Neural progenitor cell (in vitro differentiated cells): ENCODE results near the gene MEF2D. TPM values are rescaled to one million over a fixed set of nuclear protein-coding genes. Genes with fewer than 3 reads are reported as not detected.
A peak's percentile ranks its signal among the peaks of the same experiment; 100 is the strongest.

ENCODE experiments used
- DNase-seq: peaks from one replicate; pipeline ENCODE4 v3.0.0-alpha.2; 2016; ENCODE audit warnings: low spot score
- H2AFZ ChIP-seq: fragments of 200-600 bp; sonication (generic); replicated peaks from 2 replicates; pipeline ENCODE4 v1.6.1; 2016; ENCODE audit warnings: antibody characterized with exemption
- H3F3A ChIP-seq: fragments of 200-600 bp; sonication (generic); 2 replicates; pipeline ENCODE4 v1.6.1; 2016; ENCODE audit warnings: antibody characterized with exemption, low read depth
- H3K27ac ChIP-seq: fragments of 200-600 bp; sonication (generic); 2 replicates; pipeline ENCODE4 v1.5.1; 2016; ENCODE audit warnings: mild to moderate bottlenecking
- H3K27me3 ChIP-seq: fragments of 200-600 bp; sonication (generic); 2 replicates; pipeline ENCODE4 v1.6.1; 2016; ENCODE audit warnings: mild to moderate bottlenecking, moderate library complexity
- H3K36me3 ChIP-seq: fragments of 200-600 bp; sonication (generic); 2 replicates; pipeline ENCODE4 v1.5.1; 2016
- H3K4me1 ChIP-seq: fragments of 200-600 bp; sonication (generic); 2 replicates; pipeline ENCODE4 v1.6.1; 2016; ENCODE audit warnings: mixed run types
- H3K4me2 ChIP-seq: fragments of 200-600 bp; sonication (generic); 2 replicates; pipeline ENCODE4 v1.6.1; 2016
- H3K4me3 ChIP-seq: fragments of 200-600 bp; sonication (generic); 2 replicates; pipeline ENCODE4 v1.5.1; 2016
- H3K79me2 ChIP-seq: fragments of 200-600 bp; sonication (generic); 2 replicates; pipeline ENCODE4 v1.6.1; 2016; ENCODE audit warnings: low read depth
- H3K9ac ChIP-seq: fragments of 200-600 bp; sonication (generic); 2 replicates; pipeline ENCODE4 v1.6.1; 2016
- H3K9me3 ChIP-seq: fragments of 200-600 bp; sonication (generic); 2 replicates; pipeline ENCODE4 v1.5.1; 2016; ENCODE audit warnings: low read depth
- H4K20me1 ChIP-seq: fragments of 200-600 bp; sonication (generic); 2 replicates; pipeline ENCODE4 v1.6.1; 2016; ENCODE audit warnings: low read depth
- H3K27ac Mint-ChIP-seq: 3 replicates; pipeline ENCODE4 v1.8.0; 2021; ENCODE audit warnings: mixed read lengths
- H3K27me3 Mint-ChIP-seq: 2 replicates; pipeline ENCODE4 v1.8.0; 2022; ENCODE audit warnings: low read depth, mild to moderate bottlenecking, inconsistent platforms, moderate library complexity, mixed read lengths; ENCODE audit not compliant: insufficient read depth
- H3K36me3 Mint-ChIP-seq: 3 replicates; pipeline ENCODE4 v1.8.0; 2021; ENCODE audit warnings: mixed read lengths
- H3K4me1 Mint-ChIP-seq: 3 replicates; pipeline ENCODE4 v1.8.0; 2021; ENCODE audit warnings: mixed read lengths
- H3K4me3 Mint-ChIP-seq: 3 replicates; pipeline ENCODE4 v1.8.0; 2021; ENCODE audit warnings: mild to moderate bottlenecking, moderate library complexity, mixed read lengths
- H3K9me3 Mint-ChIP-seq: 3 replicates; pipeline ENCODE4 v1.8.0; 2020; ENCODE audit warnings: mixed read lengths
- CTCF ChIP-seq: fragments of 200-600 bp; sonication (generic); IDR thresholded peaks from 2 replicates; pipeline ENCODE4 v1.5.1; 2017; ENCODE audit warnings: antibody characterized with exemption, mild to moderate bottlenecking
- EZH2 ChIP-seq: fragments of 200-600 bp; sonication (generic); IDR thresholded peaks from 2 replicates; pipeline ENCODE4 v1.6.1; 2017; ENCODE audit warnings: antibody characterized with exemption, mild to moderate bottlenecking, moderate library complexity
- EZH2phosphoT487 ChIP-seq: fragments of 200-600 bp; sonication (generic); IDR thresholded peaks from 2 replicates; pipeline ENCODE4 v1.6.1; 2017; ENCODE audit warnings: antibody characterized with exemption
- total RNA-seq: library from RNA; depleted of rRNA; stranded (reverse); fragments of >200 nt; gene quantifications from 2 replicates; pipeline ENCODE4 v1.2.3, GENCODE V29; 2015; ENCODE audit warnings: low replicate concordance

The MEF2D gene
- total RNA-seq, 1 donor from 2014 or later = 1.8 TPM

GRCh38 chr1:156505679-156506298 is 5.2 kb upstream of the MEF2D start:
- Histone ChIP-seq H2AFZ (peak overlapping the region; percentile 7), H3K4me2 (peak overlapping the region; percentile 51), H3K27ac (no peak overlapping the region), H4K20me1 (no peaks in the 10 kb centered on the region), H3K9ac (no peak overlapping the region), H3K36me3 (no peaks in the 10 kb centered on the region), H3K4me3 (no peak overlapping the region), H3K79me2 (no peaks in the 10 kb centered on the region), H3F3A (peaks cover 30% of the 10 kb centered on the region), H3K4me1 (peaks cover 13% of the 10 kb centered on the region), H3K27me3 (no peaks in the 10 kb centered on the region), H3K9me3 (no peaks in the 10 kb centered on the region)
- Mint-ChIP-seq H3K9me3 (no peaks in the 10 kb centered on the region), H3K4me3 (peak overlapping the region; percentile 81), H3K36me3 (no peaks in the 10 kb centered on the region), H3K4me1 (peaks cover 45% of the 10 kb centered on the region), H3K27me3 (peaks cover 6% of the 10 kb centered on the region), H3K27ac (peak overlapping the region; percentile 95)
- no peak for DNase-seq
- TF ChIP-seq EZH2 (no peak), EZH2phosphoT487 (no peak), CTCF (no peak)

- Mint-ChIP-seq H3K4me1 (peaks cover 45% of the 10 kb centered on the region), H3K27ac (peak overlapping the region; percentile 95), H3K4me3 (peak overlapping the region; percentile 81), H3K36me3 (no peaks in the 10 kb centered on the region), H3K27me3 (peaks cover 6% of the 10 kb centered on the region), H3K9me3 (no peaks in the 10 kb centered on the region)
- TF ChIP-seq EZH2 = no peak
- no peak for TF ChIP-seq CTCF
- no peak for TF ChIP-seq EZH2phosphoT487
- peak overlapping the region; percentile 51 for H3K4me2 ChIP-seq
- H3K79me2 ChIP-seq = no peaks in the 10 kb centered on the region
- no peaks in the 10 kb centered on the region for H3K36me3 ChIP-seq
- DNase-seq = peak; percentile 95
- no peaks in the 10 kb centered on the region for H3K27me3 ChIP-seq
- no peaks in the 10 kb centered on the region for H3K9me3 ChIP-seq
- no peak overlapping the region for H3K9ac ChIP-seq
- H2AFZ ChIP-seq = peak overlapping the region; percentile 7
- H3F3A ChIP-seq = peaks cover 34% of the 10 kb centered on the region
- peaks cover 13% of the 10 kb centered on the region for H3K4me1 ChIP-seq
- no peak overlapping the region for H3K27ac ChIP-seq
- peak overlapping the region; percentile 29 for H3K4me3 ChIP-seq
- H4K20me1 ChIP-seq = peaks cover 3% of the 10 kb centered on the region
Measured at GRCh38 chr1:156504821-156505678, 4.5 kb upstream of the MEF2D start.

- H3K27me3 Mint-ChIP-seq = peaks cover 6% of the 10 kb centered on the region
Measured at GRCh38 chr1:156504438-156504813, 3.9 kb upstream of the MEF2D start.

More at GRCh38 chr1:156504438-156504813, 3.9 kb upstream of the MEF2D start:
- H4K20me1 ChIP-seq = peaks cover 9% of the 10 kb centered on the region
- peaks cover 3% of the 10 kb centered on the region for H3K79me2 ChIP-seq
- H3K4me1 Mint-ChIP-seq = peaks cover 46% of the 10 kb centered on the region
- H2AFZ ChIP-seq = no peak overlapping the region
- H3K27ac ChIP-seq = no peak overlapping the region
- no peak overlapping the region for H3K9ac ChIP-seq
- H3K36me3 Mint-ChIP-seq = no peaks in the 10 kb centered on the region
- H3K9me3 Mint-ChIP-seq = no peaks in the 10 kb centered on the region
- H3K4me1 ChIP-seq = peaks cover 13% of the 10 kb centered on the region
- DNase-seq = no peak
- H3K27ac Mint-ChIP-seq = peak overlapping the region; percentile 90
- H3F3A ChIP-seq = peaks cover 37% of the 10 kb centered on the region
- no peak overlapping the region for H3K4me3 ChIP-seq
- no peaks in the 10 kb centered on the region for H3K36me3 ChIP-seq
- H3K9me3 ChIP-seq = no peaks in the 10 kb centered on the region
- peak overlapping the region; percentile 51 for H3K4me2 ChIP-seq
- peak overlapping the region; percentile 75 for H3K4me3 Mint-ChIP-seq
- H3K27me3 ChIP-seq = no peaks in the 10 kb centered on the region
- TF ChIP-seq EZH2 = no peak
- no peak for TF ChIP-seq EZH2phosphoT487
- TF ChIP-seq CTCF = no peak
